Activated CD8-positive, alpha-beta T cell treated with anti-CD3 and anti-CD28 coated beads, Interleukin-2, amount 10 ng/mL, durations not matched to agents 7 days and 5 days (primary cell): ENCODE results near the gene NALCN. TPM values are rescaled to one million over a fixed set of nuclear protein-coding genes. Genes with fewer than 3 reads are reported as not detected.

ENCODE experiments used
- ATAC-seq: fragments of 150-1000 bp; cut with Tn5 transposase; one replicate; pipeline ENCODE4 v1.10.0; 2021; ENCODE audit warnings: moderate library complexity
- CTCF ChIA-PET: fragments of 350-600 bp; sonication (Branson Sonifier 250); formaldehyde crosslinking; loops from one replicate; lab custom pipeline; 2021; ENCODE audit warnings: antibody characterized with exemption; lab: Charles Lee
- POLR2A ChIA-PET: fragments of 350-600 bp; sonication (Branson Sonifier 250); formaldehyde crosslinking; loops from one replicate; lab custom pipeline; 2021; ENCODE audit warnings: antibody characterized with exemption; lab: Charles Lee
- DNase-seq: peaks from one replicate; pipeline ENCODE4 v3.0.0-alpha.2; 2020
- H3K27ac Mint-ChIP-seq: one replicate; pipeline ENCODE4 v1.8.0; 2021; ENCODE audit warnings: mild to moderate bottlenecking, mixed read lengths
- H3K27me3 Mint-ChIP-seq: one replicate; pipeline ENCODE4 v1.8.0; 2021; ENCODE audit warnings: low read depth, mixed read lengths
- H3K36me3 Mint-ChIP-seq: one replicate; pipeline ENCODE4 v1.8.0; 2021; ENCODE audit warnings: low read depth, mixed read lengths
- H3K4me1 Mint-ChIP-seq: one replicate; pipeline ENCODE4 v1.8.0; 2021; ENCODE audit warnings: low read depth, mixed read lengths
- H3K4me3 Mint-ChIP-seq: one replicate; pipeline ENCODE4 v1.8.0; 2021; ENCODE audit warnings: mild to moderate bottlenecking, mixed read lengths
- H3K9me3 Mint-ChIP-seq: one replicate; pipeline ENCODE4 v1.8.0; 2022; ENCODE audit warnings: mixed read lengths; ENCODE audit not compliant: insufficient read depth
- total RNA-seq, 2 experiments: library from RNA; stranded (reverse); gene quantifications; one replicate each; pipeline ENCODE4 v1.2.3, GENCODE V29; 2021

The NALCN gene
- total RNA-seq, 2 experiments from 2014 or later: not detected

GRCh38 chr13:101123028-101123427 is 293.3 kb downstream of the NALCN start:
- CTCF ChIA-PET: no interaction called here

DNA sequence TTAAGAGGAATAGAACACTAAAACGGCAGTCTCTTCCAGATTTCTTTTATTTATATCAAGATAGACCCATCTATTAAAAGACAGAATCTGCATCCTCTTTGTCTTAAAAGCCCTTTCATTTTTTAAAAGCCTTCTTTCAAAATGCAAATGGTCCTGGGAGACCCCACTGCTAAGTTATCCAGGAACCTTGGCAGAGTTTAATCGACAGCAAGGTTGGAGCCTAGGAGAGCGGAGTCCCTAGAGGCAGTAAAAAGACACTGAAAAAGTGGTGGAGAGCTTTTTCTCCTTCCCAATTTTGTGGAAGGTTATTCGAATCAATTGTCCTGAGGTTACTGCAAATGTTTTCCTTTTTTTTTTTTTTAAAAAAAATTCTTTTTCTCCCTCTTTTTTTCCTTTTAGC is 294.7 kb downstream of the NALCN start:
- DNase-seq (no peak), ATAC-seq (no peak)
- no peaks in the 10 kb centered on the region for H3K4me1 Mint-ChIP-seq
- POLR2A ChIA-PET: no interaction called here
- H3K9me3 Mint-ChIP-seq: no peaks in the 10 kb centered on the region
- H3K27ac Mint-ChIP-seq: no peak overlapping the region
- CTCF ChIA-PET: no interaction called here
- no peak overlapping the region for H3K4me3 Mint-ChIP-seq
- H3K36me3 Mint-ChIP-seq: no peaks in the 10 kb centered on the region
- H3K27me3 Mint-ChIP-seq: peaks cover 12% of the 10 kb centered on the region

More at GRCh38 chr13:101123028-101123427, 293.3 kb downstream of the NALCN start:
- no peak for DNase-seq
- Mint-ChIP-seq H3K4me3 (no peak overlapping the region), H3K36me3 (no peaks in the 10 kb centered on the region), H3K27ac (no peak overlapping the region), H3K27me3 (peaks cover 8% of the 10 kb centered on the region), H3K4me1 (no peaks in the 10 kb centered on the region), H3K9me3 (no peaks in the 10 kb centered on the region)
- POLR2A ChIA-PET: no interaction called here
- no peak for ATAC-seq

- CTCF ChIA-PET: no interaction called here
- no peaks in the 10 kb centered on the region for H3K9me3 Mint-ChIP-seq
- no peak for ATAC-seq
These were observed 296.3 kb downstream of the NALCN start for GRCh38 chr13:101120007-101120406.

GRCh38 chr13:101116826-101117225 is 299.5 kb downstream of the NALCN start:
- CTCF ChIA-PET: no interaction called here
- no peaks in the 10 kb centered on the region for H3K9me3 Mint-ChIP-seq
- H3K4me1 Mint-ChIP-seq: no peaks in the 10 kb centered on the region
- no peak overlapping the region for H3K27ac Mint-ChIP-seq
- no peak for ATAC-seq
- POLR2A ChIA-PET: no interaction called here
- peaks cover 8% of the 10 kb centered on the region for H3K27me3 Mint-ChIP-seq
- no peak for DNase-seq
- H3K4me3 Mint-ChIP-seq: no peak overlapping the region
- H3K36me3 Mint-ChIP-seq: no peaks in the 10 kb centered on the region

More at GRCh38 chr13:101120007-101120406, 296.3 kb downstream of the NALCN start:
- Mint-ChIP-seq H3K4me1 (no peaks in the 10 kb centered on the region), H3K27ac (no peak overlapping the region), H3K4me3 (no peak overlapping the region), H3K27me3 (peaks cover 8% of the 10 kb centered on the region), H3K36me3 (no peaks in the 10 kb centered on the region)
- POLR2A ChIA-PET: no interaction called here
- DNase-seq: no peak

GRCh38 chr13:101116341-101116740 is 300.0 kb downstream of the NALCN start:
- Mint-ChIP-seq H3K36me3 (no peaks in the 10 kb centered on the region), H3K4me3 (no peak overlapping the region), H3K9me3 (no peaks in the 10 kb centered on the region), H3K4me1 (no peaks in the 10 kb centered on the region), H3K27me3 (peaks cover 8% of the 10 kb centered on the region), H3K27ac (no peak overlapping the region)
- CTCF ChIA-PET: no interaction called here
- DNase-seq (no peak), ATAC-seq (no peak)
- POLR2A ChIA-PET: no interaction called here

DNA sequence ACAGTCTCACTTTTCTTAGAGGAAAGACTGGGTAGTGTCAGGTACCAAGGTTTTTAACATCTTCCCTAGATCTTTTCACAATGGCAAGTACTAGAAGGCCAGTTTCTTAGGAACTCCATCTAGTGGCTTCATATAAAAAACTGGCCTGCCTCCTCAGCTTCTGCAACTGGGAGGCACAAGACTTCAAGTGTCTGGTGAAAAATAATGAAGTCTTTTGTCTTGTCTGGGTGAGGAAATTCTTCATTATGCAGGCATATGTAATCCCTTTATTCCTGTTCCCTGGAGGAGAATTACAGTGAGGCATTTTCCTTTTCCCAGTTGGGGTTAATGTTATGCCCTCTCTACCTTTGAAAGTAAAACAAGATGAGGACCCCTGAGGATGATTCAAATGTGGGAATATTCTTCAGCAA is 300.5 kb downstream of the NALCN start:
- Mint-ChIP-seq H3K27me3 (peaks cover 8% of the 10 kb centered on the region), H3K4me3 (no peak overlapping the region), H3K36me3 (no peaks in the 10 kb centered on the region), H3K27ac (no peak overlapping the region), H3K9me3 (no peaks in the 10 kb centered on the region), H3K4me1 (no peaks in the 10 kb centered on the region)
- ATAC-seq (no peak), DNase-seq (no peak)
- CTCF ChIA-PET: no interaction called here
- POLR2A ChIA-PET: interaction anchor here (0.6 kb wide), 1 partner anchor 549 kb away, joined by 4 read pairs; no protein-coding TSS in a partner anchor

GRCh38 chr13:101111894-101112293 is 304.4 kb downstream of the NALCN start:
- H3K27ac Mint-ChIP-seq: no peak overlapping the region
- no peak for DNase-seq
- no peaks in the 10 kb centered on the region for H3K4me1 Mint-ChIP-seq
- H3K4me3 Mint-ChIP-seq: no peak overlapping the region
- ChIA-PET CTCF (no interaction called here), POLR2A (no interaction called here)
- ATAC-seq: no peak
- no peaks in the 10 kb centered on the region for H3K36me3 Mint-ChIP-seq
- no peaks in the 10 kb centered on the region for H3K9me3 Mint-ChIP-seq
- H3K27me3 Mint-ChIP-seq: peaks cover 3% of the 10 kb centered on the region

- DNase-seq: no peak
These were observed 307.3 kb downstream of the NALCN start for GRCh38 chr13:101109005-101109404.

DNA sequence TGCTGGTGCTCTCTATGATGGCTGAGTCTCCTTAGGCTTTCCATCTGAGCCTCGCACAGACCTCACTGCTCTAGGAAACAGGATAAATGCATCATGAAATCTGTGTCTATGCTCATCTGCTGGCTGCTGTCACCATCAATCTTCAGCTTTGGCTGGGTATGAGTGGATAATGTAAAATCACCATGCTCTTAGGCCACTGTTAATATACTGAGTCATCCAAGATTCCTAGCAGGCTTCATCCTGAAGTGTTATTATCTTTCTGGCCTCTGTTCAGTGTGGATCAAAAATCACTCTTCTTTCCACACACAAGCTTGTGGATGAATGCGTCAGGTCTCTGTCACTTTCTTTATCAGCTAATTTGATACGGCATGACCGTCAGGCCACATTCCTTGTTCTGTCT is 317.4 kb downstream of the NALCN start:
- DNase-seq (no peak), ATAC-seq (no peak)
- no peak overlapping the region for H3K4me3 Mint-ChIP-seq
- peaks cover 7% of the 10 kb centered on the region for H3K27me3 Mint-ChIP-seq
- H3K4me1 Mint-ChIP-seq: no peaks in the 10 kb centered on the region
- H3K36me3 Mint-ChIP-seq: no peaks in the 10 kb centered on the region
- no peak overlapping the region for H3K27ac Mint-ChIP-seq
- no peaks in the 10 kb centered on the region for H3K9me3 Mint-ChIP-seq
- ChIA-PET CTCF (interaction anchor here (0.8 kb wide), 1 partner anchor 28 kb away, joined by 3 read pairs; no protein-coding TSS in a partner anchor), POLR2A (no interaction called here)

More at GRCh38 chr13:101109005-101109404, 307.3 kb downstream of the NALCN start:
- no peaks in the 10 kb centered on the region for H3K9me3 Mint-ChIP-seq
- ATAC-seq: no peak
- H3K27me3 Mint-ChIP-seq: peaks cover 2% of the 10 kb centered on the region
- POLR2A ChIA-PET: no interaction called here
- CTCF ChIA-PET: no interaction called here
- H3K4me1 Mint-ChIP-seq: no peaks in the 10 kb centered on the region
- no peak overlapping the region for H3K4me3 Mint-ChIP-seq
- H3K36me3 Mint-ChIP-seq: no peaks in the 10 kb centered on the region
- no peak overlapping the region for H3K27ac Mint-ChIP-seq

DNA sequence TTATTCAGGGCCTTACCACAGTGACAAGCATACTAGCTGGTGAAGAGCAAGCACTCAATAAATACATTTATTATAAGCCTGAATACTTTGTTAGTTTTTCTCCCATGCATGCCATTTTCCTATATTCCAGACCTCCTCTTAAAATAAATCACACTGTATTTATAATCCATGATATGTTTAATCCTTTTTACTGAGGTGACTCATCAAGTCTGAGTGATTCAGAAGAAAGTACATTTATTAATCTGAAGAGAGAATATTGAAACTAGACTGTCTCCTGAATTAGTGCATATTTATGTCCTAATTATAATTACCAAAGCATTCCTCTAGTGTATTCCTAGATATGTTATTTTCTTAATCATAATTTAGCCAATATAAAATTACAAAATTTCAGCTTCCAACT is 323.3 kb downstream of the NALCN start:
- ATAC-seq (no peak), DNase-seq (no peak)

DNA sequence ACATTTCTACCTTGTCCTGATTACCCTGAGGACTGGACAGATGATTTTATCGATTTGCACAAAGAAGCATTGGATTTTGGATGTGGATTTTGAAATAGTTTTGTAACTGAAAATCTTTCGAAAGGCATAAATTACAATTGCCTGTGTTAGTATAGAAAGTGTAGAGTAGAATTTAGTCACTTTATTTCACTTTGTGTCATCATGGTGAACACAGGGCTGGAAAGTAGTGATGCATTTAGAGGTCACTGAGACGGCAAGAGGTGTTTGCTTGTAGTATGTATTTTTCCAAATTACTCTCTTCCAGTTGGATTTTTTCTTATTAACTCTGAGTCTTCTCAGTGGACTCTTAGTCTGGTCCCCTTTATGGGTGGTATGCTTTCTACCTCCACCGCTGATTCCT is 326.0 kb downstream of the NALCN start:
- no peak overlapping the region for H3K27ac Mint-ChIP-seq
- DNase-seq (no peak), ATAC-seq (no peak)
- no peaks in the 10 kb centered on the region for H3K27me3 Mint-ChIP-seq
- no peaks in the 10 kb centered on the region for H3K36me3 Mint-ChIP-seq
- ChIA-PET POLR2A (no interaction called here), CTCF (interaction anchor here (1.0 kb wide), 1 partner anchor 11 kb away, joined by 3 read pairs; no protein-coding TSS in a partner anchor)
- no peaks in the 10 kb centered on the region for H3K4me1 Mint-ChIP-seq
- no peak overlapping the region for H3K4me3 Mint-ChIP-seq
- H3K9me3 Mint-ChIP-seq: no peaks in the 10 kb centered on the region

More for the DNA sequence above, 323.3 kb downstream of the NALCN start:
- Mint-ChIP-seq H3K4me1 (no peaks in the 10 kb centered on the region), H3K36me3 (no peaks in the 10 kb centered on the region), H3K27me3 (peaks cover 2% of the 10 kb centered on the region), H3K4me3 (no peak overlapping the region), H3K9me3 (no peaks in the 10 kb centered on the region), H3K27ac (no peak overlapping the region)
- ChIA-PET CTCF (no interaction called here), POLR2A (no interaction called here)

DNA sequence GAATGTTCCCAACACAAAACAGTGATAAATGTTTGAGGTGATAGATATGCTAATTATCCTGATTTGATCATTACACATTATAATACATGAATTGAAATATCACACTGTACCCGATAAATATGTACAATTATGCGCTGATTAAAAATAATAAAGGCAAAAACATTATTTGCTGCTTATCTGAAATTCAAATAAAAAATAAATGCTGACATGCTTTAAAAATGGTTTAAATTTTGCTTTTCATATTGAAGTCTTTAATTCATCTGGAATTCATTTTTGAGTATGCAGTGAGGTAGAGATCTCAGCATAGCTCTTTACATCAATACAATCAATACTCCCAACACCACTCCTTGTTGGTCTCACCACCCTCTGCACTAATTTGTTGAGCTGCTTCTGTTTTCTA is 330.8 kb downstream of the NALCN start:
- Mint-ChIP-seq H3K4me3 (no peak overlapping the region), H3K4me1 (no peaks in the 10 kb centered on the region)

GRCh38 chr13:101082441-101082840 is 333.9 kb downstream of the NALCN start:
- Mint-ChIP-seq H3K4me1 (no peaks in the 10 kb centered on the region), H3K4me3 (no peak overlapping the region), H3K27me3 (no peaks in the 10 kb centered on the region), H3K27ac (no peak overlapping the region), H3K36me3 (no peaks in the 10 kb centered on the region), H3K9me3 (no peaks in the 10 kb centered on the region)
- DNase-seq: no peak
- no peak for ATAC-seq
- CTCF ChIA-PET: no interaction called here
- POLR2A ChIA-PET: no interaction called here

More for the DNA sequence above, 330.8 kb downstream of the NALCN start:
- no peak overlapping the region for H3K27ac Mint-ChIP-seq
- no peaks in the 10 kb centered on the region for H3K9me3 Mint-ChIP-seq
- ChIA-PET CTCF (no interaction called here), POLR2A (no interaction called here)
- H3K36me3 Mint-ChIP-seq: no peaks in the 10 kb centered on the region
- DNase-seq (no peak), ATAC-seq (no peak)
- H3K27me3 Mint-ChIP-seq: no peaks in the 10 kb centered on the region
